Suppressor macrophage treated with lipopolysaccharide for 1 hour (primary cell): Measurements from ENCODE around the gene MTA2.

ENCODE experiments used
- DNase-seq, 3 donors: peaks; one replicate each; pipeline ENCODE4 v3.0.0-alpha.2; 2020 to 2022

Gene MTA2

DNA sequence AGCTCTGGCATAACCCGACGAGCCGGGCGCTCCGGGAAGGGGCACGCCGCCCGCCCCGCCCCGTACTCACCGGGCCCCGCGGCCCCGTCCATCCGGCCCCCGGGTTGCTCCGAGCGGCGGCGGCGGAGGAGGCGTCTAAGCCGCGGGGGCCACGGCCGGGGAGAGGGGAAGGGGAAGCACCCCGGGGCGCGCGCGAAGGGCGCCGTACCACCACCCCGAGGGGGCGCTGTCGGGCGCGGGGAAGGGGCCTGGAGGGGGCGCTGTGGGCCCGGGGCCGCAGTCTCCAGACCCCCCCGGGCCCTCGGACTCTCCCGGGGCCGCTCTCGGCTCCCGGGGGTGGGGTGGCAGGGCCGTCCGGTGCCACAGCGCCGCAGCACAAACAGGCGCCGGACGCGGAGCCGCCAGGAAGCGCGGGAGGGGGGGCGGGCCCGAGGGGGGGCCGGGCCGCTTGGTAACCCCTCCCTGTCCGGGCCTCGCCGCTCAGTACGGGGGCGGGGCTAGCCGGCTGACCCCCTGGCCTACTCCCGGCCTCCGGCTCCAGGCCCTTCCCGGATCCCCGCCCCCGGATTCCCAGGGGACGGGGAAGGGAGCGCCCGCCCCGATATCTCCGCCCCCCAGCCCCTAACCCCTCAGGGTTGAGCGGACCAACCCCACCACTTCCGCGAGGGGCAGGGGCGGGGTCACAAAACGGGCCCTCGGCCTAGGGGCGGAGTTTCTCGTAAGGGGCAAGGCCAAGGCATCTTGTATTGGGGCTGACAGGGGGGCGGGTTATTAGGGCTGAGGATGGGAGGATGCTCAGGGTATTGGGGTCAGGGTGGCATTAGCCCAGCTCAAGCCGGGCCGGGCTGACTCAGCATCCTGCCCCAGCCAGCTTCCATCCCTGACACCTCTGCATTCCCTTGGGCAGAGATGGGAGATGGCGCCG is 11.0 kb upstream of the MTA2 start, which contains the start of the genes EML3 and ROM1:
TSS of gene EML3 (minus strand) at position 410 of the 925 bp plus-strand sequence. CDS start at position 92, 318 bp downstream.
TSS of gene ROM1 (plus strand) at position 892 of the 925 bp plus-strand sequence. CDS start at position 917, 25 bp downstream.
- peak; percentile 85 to 93 (median 85) for DNase-seq

DNA sequence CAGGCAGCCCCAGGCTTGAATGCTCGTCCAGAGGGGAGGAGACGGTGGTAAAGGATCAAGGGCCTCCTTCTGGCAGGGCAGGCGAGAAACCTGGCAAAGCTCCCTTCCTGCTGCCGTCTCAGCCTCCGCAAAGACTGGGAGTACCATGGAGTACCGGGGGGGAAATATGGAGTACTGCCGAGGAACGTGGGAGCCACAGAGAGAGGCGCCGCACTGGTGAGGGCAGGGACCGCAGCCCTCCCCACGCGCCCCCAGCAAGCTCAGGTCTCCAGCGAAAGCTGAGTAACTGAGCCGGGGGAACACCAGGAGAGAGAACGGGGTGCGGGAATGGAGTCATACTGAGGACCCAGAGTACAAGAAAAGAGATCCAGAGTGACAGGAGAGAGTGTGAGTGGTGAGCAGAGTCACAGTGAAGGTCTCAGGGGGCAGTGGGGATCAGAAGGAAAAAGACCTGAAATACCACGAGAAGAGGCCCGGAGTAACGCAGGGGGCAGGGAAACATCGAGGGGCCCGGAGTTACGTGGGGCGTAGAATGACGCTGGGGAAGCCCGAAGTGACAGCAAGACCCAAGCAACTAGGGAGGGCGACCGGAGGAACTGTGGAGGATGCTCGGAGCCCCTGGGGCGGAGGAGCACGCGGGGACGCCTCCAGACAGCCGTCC is 10.2 kb upstream of the MTA2 start:
- peak; percentile 66 to 76 (median 68) for DNase-seq

DNA sequence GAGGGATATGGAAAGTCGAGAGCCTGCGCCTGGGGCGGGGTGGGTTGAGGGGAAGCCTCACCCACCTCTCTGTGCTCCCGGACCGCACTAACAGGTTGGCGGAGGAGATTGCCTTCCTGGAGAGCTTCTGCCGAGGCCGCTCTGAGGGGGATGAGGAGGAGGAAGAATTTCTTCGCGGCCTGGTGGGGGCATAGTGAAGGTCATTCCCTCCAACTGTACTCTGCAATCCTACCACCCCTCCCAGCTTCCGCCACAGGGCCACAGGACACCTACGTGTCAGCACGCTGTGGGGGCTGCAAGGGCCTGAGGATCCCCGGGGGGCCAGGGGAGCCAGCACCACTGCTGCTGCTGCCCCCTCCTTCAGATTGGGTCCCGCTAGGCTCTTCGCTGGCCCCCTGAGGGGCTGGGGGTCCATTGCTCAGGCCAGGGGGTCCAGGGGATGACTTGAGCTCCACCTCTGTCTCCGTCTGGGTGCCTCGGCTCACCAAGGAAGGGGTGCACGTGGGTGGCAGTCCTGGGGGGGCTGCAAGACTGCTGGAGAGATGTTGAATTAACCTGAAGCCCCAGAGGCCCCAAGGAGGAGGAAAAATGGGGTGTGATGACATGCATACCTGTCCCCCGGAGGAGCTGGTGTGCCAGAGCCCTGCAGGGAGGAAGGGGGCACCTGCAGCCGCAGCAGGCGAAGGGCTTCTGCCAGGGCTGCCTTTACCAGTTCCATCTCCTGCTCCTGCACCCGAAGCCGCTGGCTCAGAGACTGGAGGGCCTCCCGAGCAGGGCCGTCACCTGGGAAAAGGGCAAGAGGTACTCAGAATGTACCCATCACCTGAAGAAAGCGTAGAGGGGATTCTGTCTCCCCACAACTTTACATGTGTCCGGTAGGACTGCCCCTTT is 9.4 kb upstream of the MTA2 start:
- DNase-seq = no peak

DNA sequence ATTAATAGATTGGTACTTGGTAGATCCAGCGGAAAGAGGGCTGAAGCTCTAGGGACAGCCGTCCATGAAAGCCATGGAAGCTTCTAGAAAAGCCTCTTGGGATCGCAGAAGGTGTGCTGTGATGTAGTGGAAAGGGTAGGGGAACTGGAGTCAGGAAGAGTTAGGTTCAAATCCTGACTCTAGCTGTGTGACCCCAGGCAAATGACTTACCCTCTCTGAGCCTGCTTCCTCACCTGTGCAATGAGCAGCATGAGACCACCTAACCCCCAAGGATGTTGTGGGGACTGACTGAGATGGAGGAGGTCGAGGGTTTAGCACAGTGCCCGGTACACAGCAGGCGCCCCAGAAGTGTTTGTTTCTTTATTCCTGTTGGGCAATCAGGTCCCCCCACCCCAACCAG is 8.7 kb upstream of the MTA2 start:
- DNase-seq = no peak

DNA sequence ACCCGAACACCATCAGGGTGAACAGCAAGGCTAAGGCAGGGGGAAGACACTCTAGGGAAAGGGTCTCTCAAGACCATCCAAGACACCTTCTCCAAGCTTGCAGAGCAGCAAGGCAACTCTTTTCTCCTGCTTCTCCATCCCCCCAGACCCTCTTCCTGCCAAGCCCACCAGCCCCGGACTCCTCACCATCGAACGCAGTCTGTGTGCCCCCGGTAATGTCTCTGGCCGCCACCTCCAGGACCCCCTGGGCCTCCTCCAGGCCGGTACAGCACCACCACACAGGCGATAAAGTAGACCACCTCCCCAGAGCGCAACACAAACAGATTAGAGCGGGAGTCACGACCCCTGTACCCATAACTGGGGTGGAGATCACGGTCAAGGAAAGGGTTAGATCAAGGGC is 7.1 kb upstream of the MTA2 start:
- no peak for DNase-seq

DNA sequence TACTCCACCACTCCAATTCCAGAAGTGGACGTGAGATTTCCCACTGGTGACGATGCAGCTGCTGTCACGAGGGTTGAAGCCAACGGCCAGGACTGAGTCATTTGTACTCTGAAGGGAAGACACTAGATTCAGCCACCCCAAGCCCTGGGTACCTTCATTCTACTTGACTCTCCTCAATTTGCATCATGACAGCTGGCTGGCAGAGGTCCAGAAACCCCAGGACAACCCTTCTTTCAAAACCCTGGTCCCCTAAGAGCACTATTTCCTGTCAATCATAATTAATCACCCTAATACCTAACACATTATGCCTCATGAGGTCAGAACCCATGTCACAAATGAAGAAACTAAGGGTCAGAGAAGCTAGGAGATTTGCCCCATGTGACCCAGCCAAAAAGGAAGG is 6.0 kb upstream of the MTA2 start:
- peak; percentile 75 to 82 (median 76) for DNase-seq

DNA sequence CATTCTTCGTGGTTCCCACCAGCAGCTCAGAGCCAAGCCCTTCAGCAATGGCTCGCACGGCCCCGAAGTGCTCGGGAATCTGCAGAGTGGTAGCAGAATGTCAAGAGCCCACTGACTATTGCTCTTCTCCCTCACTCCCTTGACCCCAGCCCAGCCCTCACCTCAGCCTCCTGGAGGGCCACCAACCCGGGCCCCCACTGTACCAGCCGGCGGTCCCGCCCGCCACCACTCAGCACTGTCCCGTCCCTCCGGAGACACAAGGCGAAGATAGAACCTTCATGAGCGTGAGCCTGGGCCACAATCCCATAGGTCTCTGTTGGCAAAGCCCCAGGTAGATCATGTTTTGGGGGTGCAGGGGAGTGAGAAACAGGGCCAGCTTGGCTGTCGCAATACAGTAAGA is 4.2 kb upstream of the MTA2 start:
- DNase-seq = no peak

DNA sequence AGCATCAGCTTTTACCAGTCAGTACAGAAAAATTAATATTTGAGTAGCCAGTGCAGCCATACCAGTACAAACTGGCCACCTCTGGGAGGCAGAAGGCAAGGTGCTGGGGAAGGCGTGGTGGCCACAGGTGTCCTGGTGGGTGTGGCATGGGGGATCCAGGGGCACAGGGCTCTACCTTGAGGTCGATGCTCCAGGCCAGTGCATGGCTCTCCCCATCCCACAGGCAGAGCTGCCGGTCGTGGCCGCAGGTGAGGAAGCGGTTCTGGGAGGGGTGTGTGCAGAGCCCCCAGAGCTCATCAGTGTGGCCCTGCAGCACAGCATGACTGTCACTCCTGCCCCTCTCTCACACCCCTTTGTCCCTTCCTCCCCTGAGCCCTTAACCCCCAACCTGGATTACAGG is 3.8 kb upstream of the MTA2 start:
- DNase-seq = no peak

DNA sequence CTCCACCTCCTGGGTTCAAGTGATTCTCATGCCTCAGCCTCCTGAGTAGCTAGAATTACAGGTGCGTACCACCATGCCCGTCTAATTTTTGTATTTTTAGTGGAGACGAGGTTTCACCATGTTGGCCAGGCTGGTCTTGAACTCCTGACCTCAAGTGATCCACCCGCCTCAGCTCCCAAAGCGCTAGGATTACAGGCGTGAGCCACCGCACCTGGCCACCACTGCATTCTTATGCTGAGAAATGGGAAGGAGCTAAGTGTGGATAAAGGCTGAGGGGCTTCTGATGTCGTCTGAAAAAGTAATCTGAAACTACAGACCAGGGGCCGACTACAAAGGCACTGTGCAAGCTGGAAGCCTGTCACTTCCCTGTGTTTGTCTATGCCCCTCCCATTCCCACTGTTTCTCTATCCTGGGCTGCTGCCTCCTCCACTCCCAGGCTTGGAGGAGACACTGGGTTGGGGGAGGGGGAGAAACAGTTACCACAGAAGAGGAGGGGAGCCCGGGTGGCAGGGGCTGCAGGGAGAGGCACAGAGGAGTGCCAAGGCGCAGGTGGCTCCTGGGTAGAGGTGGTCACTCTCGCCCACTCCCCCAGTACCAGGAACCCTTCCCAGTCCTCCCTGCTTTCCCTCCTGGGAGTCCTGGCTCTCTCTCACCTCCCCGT is 2.9 kb upstream of the MTA2 start:
- no peak for DNase-seq

DNA sequence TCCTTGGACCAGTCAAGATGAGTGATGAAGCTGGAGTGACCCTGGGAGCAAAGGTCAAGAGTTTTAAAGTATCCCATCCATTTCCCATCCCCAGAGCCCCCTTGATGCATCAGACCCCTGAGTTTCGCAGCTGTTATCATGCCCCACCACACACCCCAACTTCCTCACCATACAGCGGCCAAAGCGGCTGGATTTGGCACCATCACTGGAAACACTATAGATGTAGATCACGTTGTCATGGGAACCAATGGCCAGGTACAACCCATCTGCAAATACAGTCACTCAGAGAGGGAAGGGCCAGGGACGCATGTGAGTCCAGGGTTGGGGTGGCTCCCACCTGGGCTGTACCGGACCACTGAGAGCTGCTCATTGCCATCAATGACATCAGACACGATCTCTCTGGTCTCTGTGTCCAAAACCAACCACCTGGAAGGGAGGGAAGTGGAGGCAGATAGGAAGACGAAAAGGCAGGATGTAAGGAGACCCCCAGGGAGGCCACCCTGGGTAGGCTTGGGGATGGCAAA is 2.2 kb upstream of the MTA2 start:
- no peak for DNase-seq

DNA sequence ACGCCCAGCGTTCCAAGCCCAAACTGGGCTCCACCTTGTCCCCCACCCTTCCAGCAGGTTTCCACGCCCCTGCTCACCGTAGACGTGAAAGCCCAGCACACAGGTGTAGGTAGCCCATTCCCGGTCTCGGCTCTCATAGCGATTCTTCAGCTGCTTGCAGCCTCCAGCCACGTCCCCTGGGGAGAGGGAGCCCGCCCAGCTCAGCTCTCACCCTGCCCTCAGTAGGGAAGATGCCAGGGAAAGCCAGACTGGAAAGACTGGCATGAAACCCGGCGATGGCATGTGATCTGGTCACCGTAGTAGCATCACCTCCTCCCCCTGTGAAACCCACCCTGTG is 1.4 kb upstream of the MTA2 start:
- no peak for DNase-seq

DNA sequence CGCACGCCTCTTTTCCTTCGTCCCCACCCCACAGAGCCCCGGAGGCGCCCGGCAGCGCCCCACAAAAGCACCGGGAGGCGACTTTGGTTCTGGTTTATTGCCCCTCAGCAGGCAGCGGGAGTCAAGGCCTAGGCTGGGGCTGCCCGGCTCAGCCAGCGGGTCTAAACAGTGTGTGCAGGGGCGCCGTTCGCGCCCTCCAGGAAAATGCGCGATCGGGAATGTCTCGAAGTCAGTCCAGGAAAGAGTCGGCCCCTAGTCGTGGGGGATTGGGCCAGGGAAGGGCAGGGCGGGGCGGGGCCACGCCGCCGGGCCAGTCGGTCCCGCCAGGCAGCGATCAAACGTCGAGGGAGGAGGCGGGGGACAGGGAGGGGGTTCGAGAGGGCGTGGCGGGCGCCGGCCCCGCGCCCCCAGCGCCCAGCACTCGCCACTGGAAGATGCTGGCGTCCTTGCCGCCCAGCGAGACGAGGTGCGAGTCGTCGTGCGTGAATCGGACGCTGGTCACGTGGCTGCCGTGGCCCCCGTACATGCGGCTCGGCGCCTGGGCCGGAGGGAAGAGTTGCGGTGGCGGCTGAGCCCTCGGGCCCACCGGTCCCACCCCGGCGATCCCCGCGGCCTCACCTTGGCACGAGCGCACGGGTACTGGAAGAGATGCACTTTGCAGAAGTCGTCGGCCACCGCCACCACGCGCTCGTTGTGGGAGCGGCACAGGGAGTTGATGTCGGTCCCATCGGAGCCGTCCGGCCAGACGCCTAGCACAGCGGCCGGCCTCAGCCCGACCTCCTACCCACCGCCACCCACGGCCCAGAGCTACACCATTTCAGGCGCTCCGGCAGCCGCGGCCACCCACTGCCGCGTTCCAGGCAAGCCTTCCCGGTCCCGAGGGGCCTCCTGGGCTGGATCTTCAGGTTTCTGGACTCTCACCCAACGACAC is 741 bp upstream of the MTA2 start:
- peak in 1 of 3 donors; percentile 62 for DNase-seq

DNA sequence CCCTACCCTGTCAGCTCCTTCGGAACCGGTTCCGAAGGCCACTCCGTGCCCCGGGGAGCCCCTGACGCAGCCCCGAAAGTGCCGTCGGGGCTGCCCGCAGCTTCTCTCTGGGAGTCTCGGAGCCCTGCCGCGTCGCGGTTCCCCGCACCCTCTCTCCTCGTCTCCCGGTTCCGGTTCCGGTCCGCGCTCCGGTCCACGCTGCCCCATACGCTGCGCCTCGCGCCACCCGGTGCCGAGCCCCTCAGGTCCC is 618 bp downstream of the MTA2 start:
- peak; percentile 43 to 67 (median 47) for DNase-seq

DNA sequence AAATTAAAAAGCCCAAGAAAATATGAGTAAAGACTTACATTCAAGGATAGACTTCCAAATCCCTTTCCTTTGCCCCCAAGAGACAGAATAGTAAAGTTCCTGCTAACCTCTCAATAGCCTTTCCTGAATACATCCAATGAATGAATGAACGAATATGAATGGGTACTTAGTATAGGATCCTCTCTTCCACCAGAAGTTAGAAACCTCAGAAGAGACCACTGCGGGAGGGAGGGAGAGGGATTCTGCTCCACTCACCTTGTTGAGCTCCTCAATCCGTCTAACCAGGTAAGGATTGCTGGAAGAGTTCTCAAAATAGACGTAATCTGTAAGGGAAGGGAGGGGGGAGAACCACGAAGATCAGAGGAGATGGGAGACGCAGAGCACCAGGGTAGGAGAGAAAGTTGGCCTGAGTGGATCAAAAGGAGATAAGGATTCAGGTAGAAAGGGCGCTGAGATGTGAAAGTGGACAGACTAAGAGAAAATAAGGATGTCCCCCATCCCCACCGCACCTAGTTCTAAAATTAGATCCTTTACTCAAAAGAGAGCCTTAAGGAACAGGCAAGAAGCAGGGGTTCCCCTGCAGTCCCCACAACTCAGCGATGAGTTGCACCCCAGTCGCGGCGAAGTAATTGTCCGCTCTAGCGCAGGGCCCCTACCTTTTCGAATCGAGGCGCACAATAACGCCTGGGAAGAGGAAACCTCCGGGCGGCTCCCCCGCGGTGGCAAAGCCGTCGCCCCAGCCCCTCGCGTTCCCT is 1.1 kb downstream of the MTA2 start:
- DNase-seq = peak in 1 of 3 donors; percentile 33

DNA sequence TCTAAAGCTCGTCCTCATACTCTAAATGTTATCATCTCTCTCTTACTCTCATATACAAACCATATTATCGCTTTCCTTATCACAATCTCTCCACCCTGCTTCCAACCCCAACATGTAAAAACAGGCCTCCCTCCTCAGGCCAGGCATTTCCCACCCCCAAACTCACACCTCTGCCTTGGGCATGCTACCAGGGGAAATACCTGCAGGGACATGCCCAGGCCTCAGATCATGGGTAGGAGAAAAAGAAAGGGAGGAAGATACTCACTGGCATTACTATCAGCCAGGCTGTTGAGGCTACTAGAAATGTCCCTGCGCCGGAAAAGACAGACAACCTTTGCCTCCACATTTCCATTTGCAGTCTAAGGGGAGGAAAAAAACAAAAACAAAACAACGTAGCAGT is 1.8 kb downstream of the MTA2 start:
- DNase-seq = no peak

DNA sequence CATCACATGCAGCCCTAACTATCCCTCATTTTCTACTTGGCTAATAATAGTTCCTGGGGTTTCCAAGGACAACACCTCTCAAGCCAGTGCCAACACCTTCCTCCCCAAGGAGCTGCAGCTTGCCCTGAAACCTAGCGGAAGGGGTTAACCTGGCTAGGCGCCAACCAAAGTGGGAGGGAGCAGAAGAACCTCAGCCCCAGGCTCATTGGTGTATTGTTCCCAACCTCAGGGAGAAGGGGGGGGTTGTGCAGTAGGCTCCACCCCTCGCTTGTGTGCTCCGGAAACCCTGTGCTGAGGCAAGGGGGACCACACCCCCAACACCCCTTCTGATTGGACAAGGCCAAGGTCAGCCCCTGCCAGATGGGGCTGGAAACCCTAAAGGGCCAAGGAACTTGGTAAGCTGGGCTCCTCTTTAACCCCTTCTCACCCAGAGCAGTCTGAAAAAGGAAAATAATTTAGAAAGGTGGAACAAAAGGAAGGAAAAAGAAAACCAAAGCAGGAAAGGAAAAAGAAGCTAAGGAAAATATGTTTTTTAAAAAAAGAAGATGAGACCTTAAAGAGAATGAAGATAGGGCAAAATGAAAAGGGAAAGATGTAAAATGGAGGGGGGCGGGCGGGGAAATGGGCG is 2.5 kb downstream of the MTA2 start:
- peak; percentile 95 to 96 (median 96) for DNase-seq

DNA sequence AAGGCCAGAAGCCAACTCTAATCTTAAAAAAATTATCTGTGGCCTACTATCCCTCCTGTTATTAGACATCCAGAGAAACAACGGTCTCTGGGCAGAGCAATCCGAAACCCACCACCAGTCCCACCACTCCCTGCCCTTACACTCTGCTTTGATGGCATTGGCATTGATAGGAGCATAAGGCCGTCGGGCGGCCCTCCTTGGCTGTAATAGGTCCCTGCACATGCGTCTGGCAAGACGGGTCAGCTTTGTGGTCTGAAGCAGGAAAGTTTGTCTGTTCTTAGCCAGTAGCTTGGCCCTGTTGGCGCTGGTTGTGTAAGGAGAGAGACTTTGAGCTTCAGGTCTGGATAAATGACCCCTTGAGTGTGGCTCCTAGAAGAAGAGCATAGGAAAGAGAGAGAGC is 6.5 kb downstream of the MTA2 start:
- DNase-seq = no peak

DNA sequence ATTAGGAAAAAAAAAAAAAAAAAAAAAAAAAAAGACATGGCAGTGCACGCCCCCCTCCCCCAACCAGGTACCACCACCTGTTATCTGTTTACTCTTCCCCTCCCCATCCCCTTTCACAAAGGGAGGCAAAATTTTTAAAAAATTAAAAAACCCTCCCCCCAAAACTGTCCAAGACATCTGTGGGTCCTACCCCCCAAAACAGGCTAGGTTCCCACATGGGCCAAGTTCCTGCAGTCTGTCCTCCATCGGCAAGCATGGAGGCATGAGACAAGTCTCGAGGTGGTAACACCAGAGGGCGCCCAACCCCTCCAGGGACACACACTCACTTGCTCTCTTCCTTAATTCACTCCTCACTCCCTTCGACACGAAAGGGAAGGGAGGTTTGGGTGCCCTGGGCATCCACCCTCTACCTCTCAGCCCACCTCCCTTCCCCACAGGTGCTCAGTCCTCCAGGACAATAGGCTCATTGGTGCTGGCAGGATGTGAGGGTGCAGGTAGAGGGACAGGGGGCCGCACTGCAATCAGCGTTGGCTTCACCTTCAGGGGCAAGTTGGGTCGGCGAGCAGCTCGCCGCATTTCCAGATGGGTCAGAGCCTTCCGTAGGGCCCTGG is 8.1 kb downstream of the MTA2 start:
- peak; percentile 89 to 94 (median 92) for DNase-seq

DNA sequence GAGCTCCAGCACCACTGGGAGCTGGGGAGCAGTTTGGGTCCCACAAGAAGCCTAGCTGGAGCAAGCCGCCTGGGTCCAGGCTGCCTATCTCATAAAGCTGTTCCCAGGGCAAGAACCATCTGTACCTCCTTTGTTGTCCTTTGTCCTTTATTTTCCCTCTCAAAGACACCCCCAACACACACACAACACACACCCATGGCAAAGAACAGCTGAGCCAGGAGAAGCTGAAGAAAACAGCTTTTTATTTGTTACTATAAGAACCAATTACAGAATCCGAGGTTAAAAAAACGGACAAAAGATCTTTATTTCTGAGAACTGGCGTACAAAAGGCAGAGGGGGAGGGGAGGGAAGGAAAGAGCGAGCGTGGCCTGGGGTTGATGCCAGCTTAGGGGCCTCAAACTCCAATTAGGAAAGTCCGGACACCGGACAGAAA is 8.7 kb downstream of the MTA2 start:
- DNase-seq = no peak
